PC-3 (cell line): ENCODE data around the gene GHDC. TPM values are rescaled to one million over a fixed set of nuclear protein-coding genes. Genes with fewer than 3 reads are reported as not detected.

Experiments
- ATAC-seq: fragments of 200-7000 bp; cut with Tn5 transposase; 2 replicates; pipeline ENCODE4 v1.9.1; 2020; ENCODE audit warnings: mild to moderate bottlenecking, moderate library complexity
- BruUV-seq: library from RNA; stranded (reverse); fragments of 400-500 nt; replicated peaks from 2 replicates; lab custom pipeline; 2021; lab: Mats Ljungman, UMichigan
- CTCF ChIA-PET: fragments of 300-600 bp; sonication (Branson Sonifier 250); formaldehyde crosslinking; loops from one replicate; lab custom pipeline; 2022; ENCODE audit warnings: antibody characterized with exemption; lab: Charles Lee
- POLR2A ChIA-PET: fragments of 300-600 bp; sonication (Branson Sonifier 250); formaldehyde crosslinking; loops from one replicate; lab custom pipeline; 2022; ENCODE audit warnings: antibody characterized with exemption; ENCODE audit not compliant: unreplicated experiment; lab: Charles Lee
- DNase-seq: peaks from one replicate; pipeline ENCODE4 v3.0.0-alpha.2; 2015
- H2AFZ ChIP-seq: fragments of 300-600 bp; sonication (generic); 2 replicates; pipeline ENCODE4 v1.6.0; 2016; ENCODE audit warnings: antibody characterized with exemption, low read length
- H3F3A ChIP-seq: fragments of 300-600 bp; sonication (generic); one replicate; pipeline ENCODE4 v1.6.0; 2017; ENCODE audit warnings: antibody characterized with exemption, low read length, control low read depth, mild to moderate bottlenecking; ENCODE audit not compliant: unreplicated experiment
- H3K27ac ChIP-seq: fragments of 300-600 bp; sonication (generic); 2 replicates; pipeline ENCODE4 v1.5.1; 2016; ENCODE audit warnings: mild to moderate bottlenecking, low read length
- H3K27me3 ChIP-seq: fragments of 300-600 bp; sonication (generic); 2 replicates; pipeline ENCODE4 v1.6.1; 2016; ENCODE audit warnings: low read length, mixed read lengths
- H3K36me3 ChIP-seq: fragments of 300-600 bp; sonication (generic); 2 replicates; pipeline ENCODE4 v1.6.1; 2016; ENCODE audit warnings: low read depth, mixed run types, low read length, mixed read lengths
- H3K4me1 ChIP-seq: fragments of 300-600 bp; sonication (generic); 2 replicates; pipeline ENCODE4 v1.5.1; 2016; ENCODE audit warnings: low read length; ENCODE audit not compliant: insufficient read depth
- H3K4me2 ChIP-seq: fragments of 300-600 bp; sonication (generic); 2 replicates; pipeline ENCODE4 v1.6.0; 2016; ENCODE audit warnings: low read length
- H3K4me3 ChIP-seq: fragments of 300-600 bp; sonication (generic); 2 replicates; pipeline ENCODE4 v1.5.1; 2016; ENCODE audit warnings: mild to moderate bottlenecking, low read length, mixed read lengths
- H3K79me2 ChIP-seq: fragments of 300-600 bp; sonication (generic); 2 replicates; pipeline ENCODE4 v1.6.1; 2017; ENCODE audit warnings: low read length, mixed read lengths
- H3K9ac ChIP-seq: fragments of 300-600 bp; sonication (generic); 2 replicates; pipeline ENCODE4 v1.6.0; 2016; ENCODE audit warnings: mild to moderate bottlenecking, low read length
- H3K9me2 ChIP-seq: fragments of 300-600 bp; sonication (generic); replicated peaks from 2 replicates; pipeline ENCODE4 v1.6.1; 2016; ENCODE audit warnings: mixed run types, low read length, mixed read lengths
- H3K9me3 ChIP-seq: fragments of 300-600 bp; sonication (generic); 2 replicates; pipeline ENCODE4 v1.6.1; 2016; ENCODE audit warnings: low read length, mixed read lengths
- H4K20me1 ChIP-seq: fragments of 300-600 bp; sonication (generic); 2 replicates; pipeline ENCODE4 v1.6.1; 2016; ENCODE audit warnings: low read length, mixed read lengths
- EZH2 ChIP-seq: fragments of 300-600 bp; sonication (generic); IDR thresholded peaks from one replicate; pipeline ENCODE4 v1.6.1; 2017; ENCODE audit warnings: antibody characterized with exemption, mild to moderate bottlenecking, low read length; ENCODE audit not compliant: unreplicated experiment
- EZH2phosphoT487 ChIP-seq: fragments of 300-600 bp; sonication (generic); IDR thresholded peaks from 2 replicates; pipeline ENCODE4 v1.6.1; 2018; ENCODE audit warnings: mild to moderate bottlenecking, antibody characterized with exemption, low read length, borderline replicate concordance
- intact Hi-C: fragments of 100-400 bp; cut with micrococcal nuclease; formaldehyde crosslinking; loops from 2 replicates; pipeline ENCODE4 v1.9.0; 2023
- total RNA-seq: library from RNA; depleted of rRNA; stranded (reverse); fragments of >200 nt; gene quantifications from 2 replicates; pipeline ENCODE4 v1.2.3, GENCODE V29; 2014
- TF ChIP-seq, protein P1 (sequence below): fragments of 300-600 bp; sonication (generic); conservative IDR thresholded peaks from 2 replicates; pipeline ENCODE4 v1.5.1; 2017; ENCODE audit warnings: antibody characterized with exemption, low read depth, mild to moderate bottlenecking, low read length

The GHDC gene
- total RNA-seq, 1 experiment from 2014 or later = not detected

DNA sequence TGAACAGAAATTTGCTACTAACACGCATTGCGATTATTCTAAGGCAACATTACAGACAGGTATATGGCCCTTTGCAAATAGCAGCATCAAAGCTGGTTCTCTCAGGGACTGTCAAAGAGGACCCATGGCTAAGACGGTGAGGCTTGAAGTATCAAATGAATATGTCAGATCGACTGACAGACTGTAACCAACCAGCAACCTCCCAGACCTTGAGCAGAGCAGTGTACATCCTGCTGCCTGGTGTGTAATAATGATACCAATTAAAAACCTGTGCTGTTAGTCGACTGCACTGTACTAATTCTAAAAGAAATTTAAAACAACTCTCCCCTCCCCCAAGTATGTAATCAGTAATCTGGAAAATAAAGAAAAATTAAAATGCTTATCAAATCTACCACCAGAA lies 35.9 kb upstream of the GHDC start:
- BruUV-seq = no TSS peak
- Histone ChIP-seq H2AFZ (no peak overlapping the region), H4K20me1 (no peaks in the 10 kb centered on the region), H3K36me3 (no peaks in the 10 kb centered on the region), H3K4me2 (no peak overlapping the region), H3K4me3 (no peak overlapping the region), H3K9me3 (no peaks in the 10 kb centered on the region), H3K4me1 (no peaks in the 10 kb centered on the region), H3F3A (no peaks in the 10 kb centered on the region), H3K79me2 (no peaks in the 10 kb centered on the region), H3K27ac (no peak overlapping the region), H3K9me2 (no peaks in the 10 kb centered on the region), H3K27me3 (no peaks in the 10 kb centered on the region), H3K9ac (no peak overlapping the region)
- POLR2A ChIA-PET = no interaction called here
- intact Hi-C loops = no loop called here
- TF ChIP-seq, protein P1, sequence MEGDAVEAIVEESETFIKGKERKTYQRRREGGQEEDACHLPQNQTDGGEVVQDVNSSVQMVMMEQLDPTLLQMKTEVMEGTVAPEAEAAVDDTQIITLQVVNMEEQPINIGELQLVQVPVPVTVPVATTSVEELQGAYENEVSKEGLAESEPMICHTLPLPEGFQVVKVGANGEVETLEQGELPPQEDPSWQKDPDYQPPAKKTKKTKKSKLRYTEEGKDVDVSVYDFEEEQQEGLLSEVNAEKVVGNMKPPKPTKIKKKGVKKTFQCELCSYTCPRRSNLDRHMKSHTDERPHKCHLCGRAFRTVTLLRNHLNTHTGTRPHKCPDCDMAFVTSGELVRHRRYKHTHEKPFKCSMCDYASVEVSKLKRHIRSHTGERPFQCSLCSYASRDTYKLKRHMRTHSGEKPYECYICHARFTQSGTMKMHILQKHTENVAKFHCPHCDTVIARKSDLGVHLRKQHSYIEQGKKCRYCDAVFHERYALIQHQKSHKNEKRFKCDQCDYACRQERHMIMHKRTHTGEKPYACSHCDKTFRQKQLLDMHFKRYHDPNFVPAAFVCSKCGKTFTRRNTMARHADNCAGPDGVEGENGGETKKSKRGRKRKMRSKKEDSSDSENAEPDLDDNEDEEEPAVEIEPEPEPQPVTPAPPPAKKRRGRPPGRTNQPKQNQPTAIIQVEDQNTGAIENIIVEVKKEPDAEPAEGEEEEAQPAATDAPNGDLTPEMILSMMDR = no peak
- TF ChIP-seq EZH2 (no peak), EZH2phosphoT487 (no peak)
- DNase-seq (no peak), ATAC-seq (no peak)
- CTCF ChIA-PET = no interaction called here

DNA sequence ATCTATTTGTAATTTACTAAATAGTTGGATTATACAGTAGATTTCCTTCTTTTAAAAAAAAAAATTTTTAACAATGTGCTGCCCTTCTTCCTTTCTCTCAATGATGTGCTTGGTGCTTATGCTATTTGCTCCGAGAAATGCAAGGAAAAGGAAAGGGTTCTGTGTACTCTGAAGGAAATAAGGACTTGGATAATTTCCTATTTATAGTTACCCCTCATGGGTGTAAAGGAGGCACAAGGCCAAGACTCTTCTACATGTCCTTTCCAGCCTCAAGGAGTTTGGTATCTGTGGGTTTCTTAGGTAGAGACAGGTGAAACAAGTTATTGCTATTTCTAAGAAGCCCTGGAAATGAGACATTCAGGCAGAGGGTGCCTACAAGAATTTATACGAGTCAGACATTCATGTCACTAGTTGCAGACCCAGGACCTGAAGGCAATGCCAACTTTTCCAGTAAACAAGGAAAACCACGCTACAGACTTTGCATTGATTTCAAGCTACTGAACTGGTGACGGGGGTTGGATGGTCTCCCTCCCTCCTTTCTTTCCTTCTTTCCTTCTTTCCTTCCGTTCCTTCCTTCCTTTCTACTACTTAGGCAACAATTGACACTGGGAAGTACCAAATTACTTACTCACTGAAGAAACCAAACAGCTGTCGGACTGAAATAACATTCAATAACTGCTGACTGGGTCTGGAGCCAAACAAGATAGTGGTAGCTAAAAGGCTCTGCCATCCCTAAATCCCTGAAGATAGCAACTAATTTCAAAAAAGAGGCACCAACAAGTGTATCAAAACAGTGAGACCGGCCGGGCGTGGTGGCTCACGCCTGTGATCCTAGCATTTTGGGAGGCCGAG lies 33.8 kb upstream of the GHDC start:
- Histone ChIP-seq H4K20me1 (no peaks in the 10 kb centered on the region), H3K9ac (no peak overlapping the region), H2AFZ (no peak overlapping the region), H3K9me3 (no peaks in the 10 kb centered on the region), H3K9me2 (no peaks in the 10 kb centered on the region), H3F3A (no peaks in the 10 kb centered on the region), H3K4me1 (no peaks in the 10 kb centered on the region), H3K4me2 (no peak overlapping the region), H3K4me3 (no peak overlapping the region), H3K27me3 (no peaks in the 10 kb centered on the region), H3K27ac (no peak overlapping the region), H3K79me2 (no peaks in the 10 kb centered on the region), H3K36me3 (no peaks in the 10 kb centered on the region)
- intact Hi-C loops = no loop called here
- ATAC-seq (no peak), DNase-seq (no peak)
- TF ChIP-seq, protein P1 = no peak
- TF ChIP-seq EZH2 (no peak), EZH2phosphoT487 (no peak)
- ChIA-PET POLR2A (no interaction called here), CTCF (no interaction called here)
- no TSS peak for BruUV-seq

DNA sequence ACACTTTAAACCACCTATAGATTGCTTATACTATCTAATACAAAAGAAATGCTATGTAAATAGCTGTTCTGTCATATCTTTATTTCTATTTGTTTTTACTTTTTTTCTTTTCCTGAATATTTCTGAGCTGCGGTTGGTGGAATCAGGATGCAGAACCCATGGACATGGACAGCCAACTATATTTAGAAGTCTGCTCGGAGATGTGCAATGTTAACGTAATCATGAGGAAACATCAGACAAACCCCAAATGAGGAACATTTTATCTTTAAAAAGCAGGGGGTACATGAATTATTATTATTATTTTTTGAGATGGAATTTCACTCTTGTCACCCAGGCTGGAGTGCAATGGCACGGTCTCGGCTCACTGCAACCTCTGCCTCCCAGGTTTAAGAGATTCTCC lies 31.4 kb upstream of the GHDC start:
- Histone ChIP-seq H3K27ac (no peak overlapping the region), H3K36me3 (no peaks in the 10 kb centered on the region), H3F3A (no peaks in the 10 kb centered on the region), H3K9me2 (no peaks in the 10 kb centered on the region), H3K4me3 (no peak overlapping the region), H3K79me2 (no peaks in the 10 kb centered on the region), H3K4me2 (no peak overlapping the region), H3K27me3 (no peaks in the 10 kb centered on the region), H2AFZ (no peak overlapping the region), H3K9ac (no peak overlapping the region), H3K9me3 (no peaks in the 10 kb centered on the region), H3K4me1 (no peaks in the 10 kb centered on the region), H4K20me1 (no peaks in the 10 kb centered on the region)
- DNase-seq (no peak), ATAC-seq (no peak)
- ChIA-PET POLR2A (no interaction called here), CTCF (no interaction called here)
- BruUV-seq = no TSS peak
- TF ChIP-seq EZH2 (no peak), EZH2phosphoT487 (no peak)
- TF ChIP-seq, protein P1 = no peak
- intact Hi-C loops = no loop called here
